ENCODE results near the gene CD99. TPM values are rescaled to one million over a fixed set of nuclear protein-coding genes. Genes with fewer than 3 reads are reported as not detected.

The CD99 gene
- polyA plus RNA-seq (2013, experiment 1 of 4), result 174 TPM
- 145 TPM for polyA plus RNA-seq (2013, experiment 2 of 4)
- 117 TPM for polyA plus RNA-seq (2013, experiment 3 of 4)
- 128 TPM for polyA plus RNA-seq (2013, experiment 4 of 4)

GRCh38 chrX:2690856-2691542 lies at the start of gene CD99:
TSS of gene CD99 (plus strand) at chrX:2691295. CDS start at chrX:2691361, 66 bp downstream.
- 1% methylated on average over 73 of the region's 73 CpGs for WGBS, 2 experiments
- H3K36me3 ChIP-seq (ENCODE audit: control insufficient read depth, insufficient read depth, low read length), result no peaks in the 10 kb centered on the region
- H3K27ac ChIP-seq (ENCODE audit: insufficient read depth, low read depth, low read length, poor library complexity, severe bottlenecking), result no peak within 1 kb of the TSS
- H3K4me3 ChIP-seq (ENCODE audit: insufficient read depth, low read depth, low read length), result peak within 1 kb of the TSS; percentile 70
- H3K27me3 ChIP-seq (ENCODE audit: control insufficient read depth, insufficient read depth, low read length, poor library complexity, severe bottlenecking), result peaks cover 29% of the 10 kb centered on the region
- peaks cover 11% of the 10 kb centered on the region for H3K4me1 ChIP-seq (ENCODE audit: control insufficient read depth, insufficient read depth, low read length)
- no peaks in the 10 kb centered on the region for H3K9me3 ChIP-seq (ENCODE audit: control insufficient read depth, low read length)

GRCh38 chrX:2642146-2642545 lies 48.9 kb upstream of the CD99 start:
- H3K36me3 ChIP-seq (ENCODE audit: control insufficient read depth, insufficient read depth, low read length), result peaks cover 20% of the 10 kb centered on the region
- H3K27me3 ChIP-seq (ENCODE audit: control insufficient read depth, insufficient read depth, low read length, poor library complexity, severe bottlenecking), result no peaks in the 10 kb centered on the region
- no peaks in the 10 kb centered on the region for H3K4me1 ChIP-seq (ENCODE audit: control insufficient read depth, insufficient read depth, low read length)
- H3K4me3 ChIP-seq (ENCODE audit: insufficient read depth, low read depth, low read length), result no peak overlapping the region
- H3K27ac ChIP-seq (ENCODE audit: insufficient read depth, low read depth, low read length, poor library complexity, severe bottlenecking), result no peak overlapping the region
- no peaks in the 10 kb centered on the region for H3K9me3 ChIP-seq (ENCODE audit: control insufficient read depth, low read length)
- WGBS, 2 experiments, result 96% methylated on average over 8 of the region's 8 CpGs

GRCh38 chrX:2642791-2643190 lies 48.3 kb upstream of the CD99 start:
- H3K4me1 ChIP-seq (ENCODE audit: control insufficient read depth, insufficient read depth, low read length), result no peaks in the 10 kb centered on the region
- no peak overlapping the region for H3K4me3 ChIP-seq (ENCODE audit: insufficient read depth, low read depth, low read length)
- peaks cover 15% of the 10 kb centered on the region for H3K36me3 ChIP-seq (ENCODE audit: control insufficient read depth, insufficient read depth, low read length)
- H3K27me3 ChIP-seq (ENCODE audit: control insufficient read depth, insufficient read depth, low read length, poor library complexity, severe bottlenecking), result no peaks in the 10 kb centered on the region
- no peaks in the 10 kb centered on the region for H3K9me3 ChIP-seq (ENCODE audit: control insufficient read depth, low read length)
- WGBS, 2 experiments, result 96% methylated on average over 10 of the region's 10 CpGs
- no peak overlapping the region for H3K27ac ChIP-seq (ENCODE audit: insufficient read depth, low read depth, low read length, poor library complexity, severe bottlenecking)

- no peaks in the 10 kb centered on the region for H3K9me3 ChIP-seq (ENCODE audit: control insufficient read depth, low read length)
- WGBS, 2 experiments, result 100% methylated on average over 1 of the region's 1 CpG; no CpG with 5 or more reads in 1 of the 2 experiments
- H3K4me3 ChIP-seq (ENCODE audit: insufficient read depth, low read depth, low read length), result no peak overlapping the region
- no peaks in the 10 kb centered on the region for H3K4me1 ChIP-seq (ENCODE audit: control insufficient read depth, insufficient read depth, low read length)
- H3K36me3 ChIP-seq (ENCODE audit: control insufficient read depth, insufficient read depth, low read length), result peaks cover 9% of the 10 kb centered on the region
- no peaks in the 10 kb centered on the region for H3K27me3 ChIP-seq (ENCODE audit: control insufficient read depth, insufficient read depth, low read length, poor library complexity, severe bottlenecking)
- H3K27ac ChIP-seq (ENCODE audit: insufficient read depth, low read depth, low read length, poor library complexity, severe bottlenecking), result no peak overlapping the region
These were observed 47.2 kb upstream of the CD99 start for GRCh38 chrX:2643880-2644279.

GRCh38 chrX:2645563-2645962 lies 45.5 kb upstream of the CD99 start:
- H3K9me3 ChIP-seq (ENCODE audit: control insufficient read depth, low read length), result no peaks in the 10 kb centered on the region
- WGBS, 2 experiments, result 55 to 58% methylated on average over 5 of the region's 5 CpGs
- no peaks in the 10 kb centered on the region for H3K4me1 ChIP-seq (ENCODE audit: control insufficient read depth, insufficient read depth, low read length)
- no peak overlapping the region for H3K4me3 ChIP-seq (ENCODE audit: insufficient read depth, low read depth, low read length)
- no peak overlapping the region for H3K27ac ChIP-seq (ENCODE audit: insufficient read depth, low read depth, low read length, poor library complexity, severe bottlenecking)
- H3K27me3 ChIP-seq (ENCODE audit: control insufficient read depth, insufficient read depth, low read length, poor library complexity, severe bottlenecking), result no peaks in the 10 kb centered on the region
- H3K36me3 ChIP-seq (ENCODE audit: control insufficient read depth, insufficient read depth, low read length), result no peaks in the 10 kb centered on the region

GRCh38 chrX:2647627-2648026 lies 43.5 kb upstream of the CD99 start:
- 92 to 98% methylated on average over 3 of the region's 3 CpGs for WGBS, 2 experiments
- no peaks in the 10 kb centered on the region for H3K27me3 ChIP-seq (ENCODE audit: control insufficient read depth, insufficient read depth, low read length, poor library complexity, severe bottlenecking)
- no peak overlapping the region for H3K27ac ChIP-seq (ENCODE audit: insufficient read depth, low read depth, low read length, poor library complexity, severe bottlenecking)
- H3K36me3 ChIP-seq (ENCODE audit: control insufficient read depth, insufficient read depth, low read length), result no peaks in the 10 kb centered on the region
- H3K4me3 ChIP-seq (ENCODE audit: insufficient read depth, low read depth, low read length), result no peak overlapping the region
- H3K4me1 ChIP-seq (ENCODE audit: control insufficient read depth, insufficient read depth, low read length), result no peaks in the 10 kb centered on the region
- H3K9me3 ChIP-seq (ENCODE audit: control insufficient read depth, low read length), result no peaks in the 10 kb centered on the region

GRCh38 chrX:2650037-2650436 lies 41.1 kb upstream of the CD99 start:
- Histone ChIP-seq H3K27me3 (ENCODE audit: control insufficient read depth, insufficient read depth, low read length, poor library complexity, severe bottlenecking) (no peaks in the 10 kb centered on the region), H3K9me3 (ENCODE audit: control insufficient read depth, low read length) (no peaks in the 10 kb centered on the region), H3K27ac (ENCODE audit: insufficient read depth, low read depth, low read length, poor library complexity, severe bottlenecking) (no peak overlapping the region), H3K4me3 (ENCODE audit: insufficient read depth, low read depth, low read length) (no peak overlapping the region), H3K36me3 (ENCODE audit: control insufficient read depth, insufficient read depth, low read length) (no peaks in the 10 kb centered on the region), H3K4me1 (ENCODE audit: control insufficient read depth, insufficient read depth, low read length) (no peaks in the 10 kb centered on the region)

- Histone ChIP-seq H3K4me1 (ENCODE audit: control insufficient read depth, insufficient read depth, low read length) (no peaks in the 10 kb centered on the region), H3K9me3 (ENCODE audit: control insufficient read depth, low read length) (no peaks in the 10 kb centered on the region), H3K36me3 (ENCODE audit: control insufficient read depth, insufficient read depth, low read length) (no peaks in the 10 kb centered on the region), H3K4me3 (ENCODE audit: insufficient read depth, low read depth, low read length) (no peak overlapping the region), H3K27ac (ENCODE audit: insufficient read depth, low read depth, low read length, poor library complexity, severe bottlenecking) (no peak overlapping the region), H3K27me3 (ENCODE audit: control insufficient read depth, insufficient read depth, low read length, poor library complexity, severe bottlenecking) (no peaks in the 10 kb centered on the region)
- WGBS, 2 experiments, result 89 to 95% methylated on average over 7 of the region's 7 CpGs
These were observed 40.2 kb upstream of the CD99 start for GRCh38 chrX:2650865-2651264.

GRCh38 chrX:2652106-2652505 lies 39.0 kb upstream of the CD99 start:
- no peaks in the 10 kb centered on the region for H3K4me1 ChIP-seq (ENCODE audit: control insufficient read depth, insufficient read depth, low read length)
- 89 to 90% methylated on average over 6 of the region's 6 CpGs for WGBS, 2 experiments

GRCh38 chrX:2654436-2655340 lies 36.4 kb upstream of the CD99 start:
- no peaks in the 10 kb centered on the region for H3K9me3 ChIP-seq (ENCODE audit: control insufficient read depth, low read length)
- H3K4me3 ChIP-seq (ENCODE audit: insufficient read depth, low read depth, low read length), result no peak overlapping the region
- H3K36me3 ChIP-seq (ENCODE audit: control insufficient read depth, insufficient read depth, low read length), result no peaks in the 10 kb centered on the region
- H3K27me3 ChIP-seq (ENCODE audit: control insufficient read depth, insufficient read depth, low read length, poor library complexity, severe bottlenecking), result no peaks in the 10 kb centered on the region
- H3K27ac ChIP-seq (ENCODE audit: insufficient read depth, low read depth, low read length, poor library complexity, severe bottlenecking), result no peak overlapping the region
- 78 to 81% methylated on average over 13 of the region's 13 CpGs for WGBS, 2 experiments
- H3K4me1 ChIP-seq (ENCODE audit: control insufficient read depth, insufficient read depth, low read length), result no peaks in the 10 kb centered on the region

More at GRCh38 chrX:2652106-2652505, 39.0 kb upstream of the CD99 start:
- Histone ChIP-seq H3K4me3 (ENCODE audit: insufficient read depth, low read depth, low read length) (no peak overlapping the region), H3K36me3 (ENCODE audit: control insufficient read depth, insufficient read depth, low read length) (no peaks in the 10 kb centered on the region), H3K27me3 (ENCODE audit: control insufficient read depth, insufficient read depth, low read length, poor library complexity, severe bottlenecking) (no peaks in the 10 kb centered on the region), H3K9me3 (ENCODE audit: control insufficient read depth, low read length) (no peaks in the 10 kb centered on the region), H3K27ac (ENCODE audit: insufficient read depth, low read depth, low read length, poor library complexity, severe bottlenecking) (no peak overlapping the region)
